GM23338 (cell line): Measurements from ENCODE around the gene HAPLN3. TPM values are rescaled to one million over a fixed set of nuclear protein-coding genes. Genes with fewer than 3 reads are reported as not detected.

Source experiments
- ATAC-seq: fragments of 200-7000 bp; cut with Tn5 transposase; 3 replicates; pipeline ENCODE4 v1.9.1; 2020
- DNase-seq: peaks from one replicate; pipeline ENCODE4 v3.0.0-alpha.2; 2015; ENCODE audit warnings: low spot score
- H2AFZ ChIP-seq: fragments of 200-600 bp; sonication (generic); 2 replicates; pipeline ENCODE4 v1.8.0; 2016; ENCODE audit warnings: antibody characterized with exemption, mild to moderate bottlenecking, moderate library complexity
- H3F3A ChIP-seq: fragments of 200-600 bp; sonication (generic); replicated peaks from 2 replicates; pipeline ENCODE4 v1.8.0; 2017; ENCODE audit warnings: antibody characterized with exemption, mixed run types, low read depth
- H3K27ac ChIP-seq: fragments of 200-600 bp; sonication (generic); 2 replicates; pipeline ENCODE4 v1.6.1; 2016; ENCODE audit warnings: low read depth
- H3K27me3 ChIP-seq: fragments of 200-600 bp; sonication (generic); 2 replicates; pipeline ENCODE4 v1.8.0; 2016; ENCODE audit warnings: mild to moderate bottlenecking, mixed run types, moderate library complexity; ENCODE audit not compliant: insufficient read depth
- H3K36me3 ChIP-seq: fragments of 200-600 bp; sonication (generic); 2 replicates; pipeline ENCODE4 v1.8.0; 2016; ENCODE audit warnings: mild to moderate bottlenecking; ENCODE audit not compliant: insufficient read depth
- H3K4me1 ChIP-seq: fragments of 200-600 bp; sonication (generic); 2 replicates; pipeline ENCODE4 v1.8.0; 2016; ENCODE audit warnings: mild to moderate bottlenecking, moderate library complexity; ENCODE audit not compliant: insufficient read depth
- H3K4me2 ChIP-seq: fragments of 200-600 bp; sonication (generic); 2 replicates; pipeline ENCODE4 v1.7.1; 2017; ENCODE audit warnings: mixed run types
- H3K4me3 ChIP-seq: fragments of 200-600 bp; sonication (generic); 2 replicates; pipeline ENCODE4 v1.6.1; 2016; ENCODE audit warnings: mixed run types
- H3K79me2 ChIP-seq: fragments of 200-600 bp; sonication (generic); replicated peaks from 2 replicates; pipeline ENCODE4 v1.8.0; 2017; ENCODE audit warnings: mild to moderate bottlenecking; ENCODE audit not compliant: insufficient read depth
- H3K9me2 ChIP-seq: fragments of 200-600 bp; sonication (generic); 2 replicates; pipeline ENCODE4 v1.8.0; 2017; ENCODE audit not compliant: insufficient read depth
- H4K20me1 ChIP-seq: fragments of 200-600 bp; sonication (generic); replicated peaks from 2 replicates; pipeline ENCODE4 v1.8.0; 2017; ENCODE audit warnings: mild to moderate bottlenecking; ENCODE audit not compliant: insufficient read depth
- H3K27ac Mint-ChIP-seq: 2 replicates; pipeline ENCODE4 v1.8.0; 2020; ENCODE audit warnings: inconsistent platforms, mild to moderate bottlenecking, moderate library complexity, mixed read lengths
- H3K27me3 Mint-ChIP-seq: 3 replicates; pipeline ENCODE4 v1.8.0; 2022; ENCODE audit warnings: low read depth, mild to moderate bottlenecking, moderate library complexity, mixed read lengths, inconsistent platforms; ENCODE audit not compliant: insufficient read depth, poor library complexity
- H3K36me3 Mint-ChIP-seq: 3 replicates; pipeline ENCODE4 v1.8.0; 2021; ENCODE audit warnings: low read depth, mild to moderate bottlenecking, inconsistent platforms, moderate library complexity, mixed read lengths
- H3K4me1 Mint-ChIP-seq: 3 replicates; pipeline ENCODE4 v1.8.0; 2020; ENCODE audit warnings: mild to moderate bottlenecking, inconsistent platforms, mixed read lengths
- H3K4me3 Mint-ChIP-seq: 3 replicates; pipeline ENCODE4 v1.8.0; 2021; ENCODE audit warnings: moderate library complexity, mild to moderate bottlenecking, inconsistent platforms, mixed read lengths
- H3K9me3 Mint-ChIP-seq: 3 replicates; pipeline ENCODE4 v1.8.0; 2020; ENCODE audit warnings: moderate library complexity, mild to moderate bottlenecking, inconsistent platforms, mixed read lengths
- CREB1 ChIP-seq: fragments of 250-450 bp; sonication (Bioruptor Pico); IDR thresholded peaks from 2 replicates; pipeline ENCODE4 v1.5.0; 2020; ENCODE audit warnings: low read depth, mild to moderate bottlenecking, moderate library complexity
- CTCF ChIP-seq, 2 experiments: fragments of 200-600 bp in 1 of 2; sonication (generic) in 1 of 2; conservative IDR thresholded peaks; 2 replicates each; pipeline versions ENCODE4 v1.5.1 to v1.6.1; 2016 to 2017; ENCODE audit warnings: antibody characterized with exemption in 2 of 2, low read depth in 2 of 2, mild to moderate bottlenecking in 2 of 2, moderate library complexity in 1 of 2
- ETS1 ChIP-seq: IDR thresholded peaks from 2 replicates; pipeline ENCODE4 v1.6.1; 2016; ENCODE audit warnings: antibody characterized with exemption
- EZH2 ChIP-seq: fragments of 200-600 bp; sonication (generic); IDR thresholded peaks from one replicate; pipeline ENCODE4 v1.8.0; 2017; ENCODE audit warnings: antibody characterized with exemption, mild to moderate bottlenecking, low read depth; ENCODE audit not compliant: unreplicated experiment
- EZH2phosphoT487 ChIP-seq: fragments of 200-600 bp; sonication (generic); IDR thresholded peaks from one replicate; pipeline ENCODE4 v1.8.1; 2018; ENCODE audit warnings: antibody characterized with exemption; ENCODE audit not compliant: unreplicated experiment
- JUNB ChIP-seq: IDR thresholded peaks from one replicate; pipeline ENCODE4 v1.6.1; 2016; ENCODE audit warnings: antibody characterized with exemption; ENCODE audit not compliant: unreplicated experiment
- NANOG ChIP-seq: IDR thresholded peaks from 2 replicates; pipeline ENCODE4 v1.6.1; 2016; ENCODE audit warnings: antibody characterized with exemption, borderline replicate concordance
- POLR2AphosphoS5 ChIP-seq: IDR thresholded peaks from 2 replicates; pipeline ENCODE4 v1.6.1; 2016; ENCODE audit warnings: antibody characterized with exemption, low read depth
- REST ChIP-seq: IDR thresholded peaks from one replicate; pipeline ENCODE4 v1.6.1; 2018; ENCODE audit warnings: antibody characterized with exemption; ENCODE audit not compliant: unreplicated experiment
- STAT1 ChIP-seq: IDR thresholded peaks from one replicate; pipeline ENCODE4 v1.6.1; 2016; ENCODE audit warnings: antibody characterized with exemption; ENCODE audit not compliant: unreplicated experiment
- ZNF114 ChIP-seq: fragments of 250-450 bp; sonication (Bioruptor Pico); IDR thresholded peaks from 2 replicates; pipeline ENCODE4 v1.5.0; 2020; ENCODE audit warnings: mild to moderate bottlenecking, moderate library complexity
- ZNF331 ChIP-seq: fragments of 250-450 bp; sonication (Bioruptor Pico); IDR thresholded peaks from 2 replicates; pipeline ENCODE4 v1.5.0; 2020; ENCODE audit warnings: low read depth, mild to moderate bottlenecking, moderate library complexity
- ZNF462 ChIP-seq: fragments of 250-450 bp; sonication (Bioruptor Pico); IDR thresholded peaks from 2 replicates; pipeline ENCODE4 v1.5.0; 2020; ENCODE audit warnings: mild to moderate bottlenecking, moderate library complexity
- polyA plus RNA-seq: library from polyadenylated mRNA; unstranded; fragments of >200 nt; fragmentation: Nextera tagmentation; extraction: Ambion mirVana; gene quantifications from 2 replicates; pipeline ENCODE4 v1.2.1, GENCODE V29; 2016
- total RNA-seq: library from RNA; depleted of rRNA; stranded (reverse); fragments of >200 nt; shearing (Covaris generic); gene quantifications from 2 replicates; pipeline ENCODE4 v1.2.3, GENCODE V29; 2014

The HAPLN3 gene
- total and polyA plus RNA-seq, 2 experiments from 2014 or later = 22.7 to 62.6 TPM

GRCh38 chr15:88917760-88918159 lies 22.4 kb upstream of the HAPLN3 start:
- H3K4me3 ChIP-seq = no peak overlapping the region
- no peaks in the 10 kb centered on the region for H3F3A ChIP-seq
- DNase-seq (no peak), ATAC-seq (no peak)
- H3K4me2 ChIP-seq = no peak overlapping the region
- no peak overlapping the region for H2AFZ ChIP-seq
- H3K79me2 ChIP-seq = peaks cover 4% of the 10 kb centered on the region
- Mint-ChIP-seq H3K27ac (no peak overlapping the region), H3K4me1 (peaks cover 13% of the 10 kb centered on the region), H3K9me3 (no peaks in the 10 kb centered on the region), H3K27me3 (peaks cover 6% of the 10 kb centered on the region), H3K4me3 (no peak overlapping the region), H3K36me3 (peaks cover 3% of the 10 kb centered on the region; the same call in 1 of the 3 replicates)
- no peaks in the 10 kb centered on the region for H3K9me2 ChIP-seq
- peaks cover 7% of the 10 kb centered on the region; the same call in 1 of the 2 replicates for H3K4me1 ChIP-seq
- H3K27ac ChIP-seq = no peak overlapping the region
- no peak for TF ChIP-seq ZNF462 (CRISPR knock-in tag)
- TF ChIP-seq EZH2 = no peak
- TF ChIP-seq EZH2phosphoT487 = no peak
- no peak for TF ChIP-seq REST
- no peak for TF ChIP-seq ETS1
- no peak for TF ChIP-seq JUNB
- TF ChIP-seq NANOG = no peak
- TF ChIP-seq ZNF331 (CRISPR knock-in tag) = no peak
- no peak for TF ChIP-seq CTCF (conservative IDR thresholded peaks at IDR 0.05; ENCODE audit: low read depth in 2 of 2)
- no peak for TF ChIP-seq CREB1
- no peak for TF ChIP-seq POLR2AphosphoS5
- no peak for TF ChIP-seq ZNF114 (CRISPR knock-in tag)
- no peak for TF ChIP-seq STAT1
- no peaks in the 10 kb centered on the region for H4K20me1 ChIP-seq
- H3K27me3 ChIP-seq = no peaks in the 10 kb centered on the region
- H3K36me3 ChIP-seq = no peaks in the 10 kb centered on the region
